Hematopoietic multipotent progenitor cell treated with erythropoietin and hydrocortisone succinate and interleukin-3 and kit ligand, for 15 days (in vitro differentiated cells): ENCODE results near the gene BMP8A.
"Not testable (repeated sequence)": the region's sequence is repeated elsewhere in the genome, so short reads cannot be mapped to it uniquely, and the experiment has no call there.

Experiments used
- DNase-seq: peaks from one replicate; pipeline ENCODE4 v3.0.0-alpha.2; 2015; ENCODE audit warnings: low spot score

BMP8A gene, protein sequence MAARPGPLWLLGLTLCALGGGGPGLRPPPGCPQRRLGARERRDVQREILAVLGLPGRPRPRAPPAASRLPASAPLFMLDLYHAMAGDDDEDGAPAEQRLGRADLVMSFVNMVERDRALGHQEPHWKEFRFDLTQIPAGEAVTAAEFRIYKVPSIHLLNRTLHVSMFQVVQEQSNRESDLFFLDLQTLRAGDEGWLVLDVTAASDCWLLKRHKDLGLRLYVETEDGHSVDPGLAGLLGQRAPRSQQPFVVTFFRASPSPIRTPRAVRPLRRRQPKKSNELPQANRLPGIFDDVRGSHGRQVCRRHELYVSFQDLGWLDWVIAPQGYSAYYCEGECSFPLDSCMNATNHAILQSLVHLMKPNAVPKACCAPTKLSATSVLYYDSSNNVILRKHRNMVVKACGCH

DNA sequence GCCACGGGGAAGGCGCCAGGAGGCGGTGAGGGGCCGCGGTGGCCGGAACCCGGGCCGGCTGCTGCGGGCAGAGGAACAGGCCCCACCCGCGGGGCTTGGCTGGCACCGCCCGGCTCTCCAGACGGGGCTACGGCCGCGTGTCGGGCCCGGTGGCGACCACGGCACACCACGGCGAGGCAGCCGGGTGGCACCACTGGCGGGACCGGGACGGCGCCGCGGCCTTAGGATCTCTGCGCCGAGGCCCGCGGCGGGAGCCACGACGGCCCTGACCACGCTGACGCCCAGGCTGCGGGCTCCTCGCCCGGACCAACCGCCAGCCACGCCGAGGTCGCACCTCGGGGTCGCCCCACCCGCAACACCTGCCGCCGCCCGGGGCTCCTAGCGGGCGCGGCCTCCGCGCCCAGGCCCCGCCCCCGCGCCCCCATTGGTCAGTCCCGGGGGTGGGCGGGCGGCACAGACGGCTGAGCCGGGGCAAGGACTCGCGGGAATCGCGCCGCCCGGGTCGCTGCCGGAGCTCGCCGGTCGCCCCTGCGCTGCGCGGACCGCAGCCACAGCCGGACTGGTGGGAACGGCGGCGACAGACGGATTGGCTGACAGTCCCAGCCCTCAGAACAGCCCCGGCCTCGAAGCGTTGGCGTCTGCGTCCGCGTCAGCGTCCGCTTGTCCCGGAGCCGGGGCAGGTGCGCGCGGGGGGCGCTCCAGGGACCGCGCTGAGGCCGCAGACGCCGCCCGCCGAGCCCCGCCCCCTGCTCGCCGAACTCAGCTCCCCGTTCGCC, at the start of gene BMP8A:
Gene BMP8A (plus strand): TSS at position 491 of the 776 bp plus-strand sequence. CDS start 356 bp downstream, outside the sequence.
- peak; percentile 23 for DNase-seq

DNA sequence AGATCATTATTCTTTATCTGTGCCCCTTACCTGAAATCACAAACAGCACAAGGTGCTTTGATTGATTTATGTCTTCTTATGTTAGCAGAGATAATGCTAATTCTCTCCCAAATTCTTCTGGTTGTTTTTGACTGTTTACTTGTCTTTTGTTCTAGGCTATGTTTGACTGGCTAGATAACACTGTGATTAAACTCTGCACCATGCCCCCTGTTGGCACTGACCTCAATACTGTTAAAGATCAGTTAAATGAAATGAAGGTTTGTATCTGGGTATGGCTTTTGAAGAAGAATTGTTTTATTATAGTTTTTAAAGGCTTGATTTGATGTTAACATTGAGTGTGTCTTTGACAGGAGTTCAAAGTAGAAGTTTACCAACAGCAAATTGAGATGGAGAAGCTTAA, 49.6 kb upstream of the BMP8A start:
- DNase-seq, result no peak

DNA sequence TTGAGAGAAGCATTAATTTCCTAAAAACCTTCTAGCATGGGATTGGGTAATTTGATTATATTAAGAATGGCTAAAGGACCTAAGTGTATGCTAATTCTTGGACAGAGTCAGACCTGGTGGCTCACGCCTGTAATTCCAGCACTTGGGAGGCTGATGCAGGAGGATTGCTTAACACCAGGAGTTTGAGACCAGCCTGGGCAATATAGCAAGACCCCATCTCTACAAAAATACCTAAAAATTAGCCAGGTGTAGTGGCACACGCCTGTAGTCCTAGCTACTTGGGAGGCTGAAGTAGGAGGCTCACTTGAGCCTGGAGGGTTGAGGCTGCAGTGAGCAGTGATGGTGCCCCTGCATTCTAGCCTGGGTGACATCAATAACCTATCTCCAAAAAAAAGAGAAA, 45.9 kb upstream of the BMP8A start:
- no peak for DNase-seq

DNA sequence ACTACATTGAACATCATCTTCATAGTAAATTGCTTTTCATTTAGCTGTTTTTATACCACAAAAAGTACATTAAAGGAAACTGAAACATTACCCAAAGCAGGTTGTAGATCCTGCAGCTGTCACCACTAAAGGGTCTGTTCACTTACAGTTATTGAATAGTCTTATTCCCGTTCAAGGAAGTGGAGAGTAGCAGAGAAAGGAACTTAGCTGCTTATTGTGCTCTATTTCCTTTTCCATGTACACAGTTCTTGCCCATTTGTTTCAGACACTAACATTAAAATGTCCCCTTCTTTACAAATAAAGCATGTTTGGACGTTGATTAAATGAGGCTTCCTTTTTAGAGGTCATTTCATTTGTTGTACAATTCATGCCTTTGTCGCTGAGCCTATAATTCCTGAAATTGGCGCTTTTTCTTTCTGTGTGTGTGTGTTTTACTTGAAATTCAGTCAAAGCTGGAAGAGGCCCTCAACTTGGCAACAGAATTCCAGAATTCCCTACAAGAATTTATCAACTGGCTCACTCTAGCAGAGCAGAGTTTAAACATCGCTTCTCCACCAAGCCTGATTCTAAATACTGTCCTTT, 44.4 kb upstream of the BMP8A start:
- DNase-seq, result no peak

DNA sequence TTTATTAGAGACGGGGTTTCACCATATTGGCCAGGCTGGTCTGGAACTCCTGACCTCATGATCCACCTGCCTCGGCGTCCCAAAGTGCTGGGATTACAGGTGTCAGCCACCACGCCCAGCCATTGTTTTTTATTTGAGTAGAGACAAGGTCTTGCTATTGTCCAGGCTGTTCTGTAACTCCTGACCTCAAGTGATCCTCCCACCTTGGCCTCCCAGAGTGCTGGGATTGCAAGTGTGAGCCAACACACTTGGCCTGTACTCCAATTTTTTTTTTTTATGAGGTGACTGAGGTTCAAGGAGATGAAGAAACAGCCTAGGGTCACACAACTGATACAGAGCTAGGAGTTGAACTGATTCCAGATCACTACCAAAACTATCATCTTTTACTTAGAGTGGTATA, 41.4 kb upstream of the BMP8A start:
- not testable (repeated sequence) for DNase-seq

DNA sequence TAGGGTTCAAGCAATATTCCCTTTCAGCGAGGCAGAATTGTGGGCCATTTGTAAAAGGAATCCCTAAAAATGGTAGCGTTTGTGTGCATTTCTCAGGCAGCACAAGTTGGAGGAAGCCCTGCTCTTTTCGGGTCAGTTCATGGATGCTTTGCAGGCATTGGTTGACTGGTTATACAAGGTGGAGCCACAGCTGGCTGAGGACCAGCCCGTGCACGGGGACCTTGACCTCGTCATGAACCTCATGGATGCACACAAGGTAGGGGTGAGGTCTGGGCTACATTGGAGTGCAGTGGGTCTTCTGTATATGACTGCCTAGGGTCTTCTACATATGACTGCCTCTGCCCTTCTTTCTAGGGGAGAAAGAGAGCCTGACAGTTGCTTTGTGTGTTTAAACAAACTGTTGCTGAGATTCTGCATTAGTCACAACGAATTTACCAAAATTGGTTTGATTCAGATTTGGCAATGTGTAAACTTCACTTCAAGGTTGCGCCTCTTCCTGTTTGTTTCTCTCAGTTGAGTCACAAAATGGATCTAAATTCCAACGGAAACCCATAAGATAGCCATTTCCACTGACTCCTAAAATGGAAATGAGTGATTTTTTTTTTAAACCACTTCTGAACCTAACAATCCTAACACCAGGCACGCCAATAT, 40.4 kb upstream of the BMP8A start:
- no peak for DNase-seq

DNA sequence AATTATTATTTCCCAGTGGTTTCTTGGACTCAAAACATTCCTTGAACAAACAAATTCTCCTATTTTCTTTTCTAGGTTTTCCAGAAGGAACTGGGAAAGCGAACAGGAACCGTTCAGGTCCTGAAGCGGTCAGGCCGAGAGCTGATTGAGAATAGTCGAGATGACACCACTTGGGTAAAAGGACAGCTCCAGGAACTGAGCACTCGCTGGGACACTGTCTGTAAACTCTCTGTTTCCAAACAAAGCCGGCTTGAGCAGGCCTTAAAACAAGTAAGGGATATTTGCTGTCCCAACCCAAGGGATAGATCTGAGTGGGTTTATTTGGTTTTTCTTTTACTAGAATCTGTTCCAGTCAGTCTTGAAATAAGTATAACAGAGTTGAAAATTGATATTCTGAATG, 39.4 kb upstream of the BMP8A start:
- no peak for DNase-seq

DNA sequence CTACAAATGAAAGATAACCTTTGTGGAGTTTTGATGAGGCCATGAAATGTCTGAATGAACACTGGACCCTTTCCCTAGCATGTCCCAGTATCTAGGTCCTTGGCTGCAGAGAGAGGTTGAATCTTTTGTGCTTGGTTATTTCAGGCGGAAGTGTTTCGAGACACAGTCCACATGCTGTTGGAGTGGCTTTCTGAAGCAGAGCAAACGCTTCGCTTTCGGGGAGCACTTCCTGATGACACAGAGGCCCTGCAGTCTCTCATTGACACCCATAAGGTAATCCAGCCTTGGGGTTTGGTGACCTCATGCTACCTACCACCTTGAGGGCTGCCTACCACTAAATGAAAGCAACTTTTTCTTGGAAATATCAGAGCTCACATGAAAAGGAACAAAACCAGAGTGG, 38.9 kb upstream of the BMP8A start:
- DNase-seq, result no peak

DNA sequence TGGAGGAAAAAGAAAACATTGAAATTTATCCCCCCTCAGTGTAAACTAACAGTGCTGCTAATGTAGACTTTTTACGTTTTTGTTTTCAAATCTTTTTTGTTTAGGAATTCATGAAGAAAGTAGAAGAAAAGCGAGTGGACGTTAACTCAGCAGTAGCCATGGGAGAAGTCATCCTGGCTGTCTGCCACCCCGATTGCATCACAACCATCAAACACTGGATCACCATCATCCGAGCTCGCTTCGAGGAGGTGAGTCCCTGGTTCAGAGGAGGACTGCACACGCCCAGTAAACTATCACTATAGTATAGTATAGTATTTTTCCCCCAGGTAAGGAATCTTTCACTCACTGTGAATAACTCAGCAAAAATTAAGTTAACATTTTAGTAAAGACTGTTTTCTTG, 37.8 kb upstream of the BMP8A start:
- DNase-seq, result no peak

DNA sequence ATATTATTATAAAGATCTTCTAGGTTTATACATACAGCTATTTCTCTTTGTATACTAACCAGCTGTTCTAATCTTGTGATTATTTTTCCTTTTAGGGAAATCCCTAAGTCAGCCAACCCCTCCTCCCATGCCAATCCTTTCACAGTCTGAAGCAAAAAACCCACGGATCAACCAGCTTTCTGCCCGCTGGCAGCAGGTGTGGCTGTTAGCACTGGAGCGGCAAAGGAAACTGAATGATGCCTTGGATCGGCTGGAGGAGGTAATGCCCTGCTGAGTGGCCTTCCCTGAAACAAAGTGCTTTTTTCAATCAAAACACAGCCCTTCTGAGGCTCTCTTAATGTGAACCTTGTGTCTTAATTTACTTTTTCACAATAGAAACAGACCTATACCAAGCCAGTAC, 32.4 kb upstream of the BMP8A start:
- DNase-seq, result no peak

DNA sequence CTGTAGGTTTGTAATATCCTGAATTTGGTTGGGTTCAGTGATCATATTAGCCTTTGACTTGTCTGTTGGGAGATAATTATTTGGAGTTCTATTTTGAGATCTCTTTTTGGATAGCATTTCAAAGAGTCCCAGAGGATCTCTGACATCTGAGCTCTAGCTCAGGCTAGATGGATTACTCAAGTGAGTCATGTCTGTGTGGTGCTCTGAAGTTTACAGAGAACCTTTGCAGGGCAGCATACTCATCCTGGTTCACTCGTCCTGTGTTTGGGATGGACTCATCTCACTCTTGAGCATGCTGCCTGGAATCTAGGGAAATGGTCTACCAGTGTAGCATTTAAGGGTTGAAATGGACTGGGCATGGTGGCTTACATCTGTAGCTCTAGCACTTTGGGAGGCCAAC, 29.4 kb upstream of the BMP8A start:
- no peak for DNase-seq

DNA sequence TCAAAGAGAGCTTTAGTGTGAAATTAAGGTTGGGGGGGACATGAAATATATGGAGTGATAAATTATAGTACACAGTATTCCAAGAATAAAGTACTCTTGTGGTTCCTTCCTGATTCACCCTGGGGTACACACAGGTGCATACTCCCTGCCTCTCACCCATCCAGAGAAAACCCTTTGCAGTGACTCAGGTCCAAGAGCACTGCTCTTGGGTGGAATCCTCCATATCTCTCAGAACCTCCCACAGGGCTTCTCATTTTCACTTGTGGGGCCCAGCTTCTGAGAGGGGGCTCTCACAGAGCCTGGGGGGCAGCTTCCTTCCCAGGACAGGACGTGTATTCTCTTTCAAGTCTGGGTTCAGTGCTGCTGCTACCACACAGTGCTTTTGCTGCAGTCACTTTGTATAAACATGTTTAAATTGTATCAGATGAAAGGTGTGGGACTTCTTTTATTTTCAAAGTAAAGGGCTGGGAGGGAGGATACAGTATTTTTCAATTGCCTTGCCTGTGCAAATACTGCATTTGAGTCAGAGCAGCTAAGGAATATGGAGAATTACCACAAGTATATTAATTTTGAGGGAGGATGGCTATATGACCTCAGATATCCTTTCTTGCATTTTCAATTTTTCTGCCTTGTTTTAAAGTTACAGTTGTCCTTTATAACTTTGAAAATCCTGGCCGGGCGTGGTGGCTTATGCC, 24.9 kb upstream of the BMP8A start:
- no peak for DNase-seq

DNA sequence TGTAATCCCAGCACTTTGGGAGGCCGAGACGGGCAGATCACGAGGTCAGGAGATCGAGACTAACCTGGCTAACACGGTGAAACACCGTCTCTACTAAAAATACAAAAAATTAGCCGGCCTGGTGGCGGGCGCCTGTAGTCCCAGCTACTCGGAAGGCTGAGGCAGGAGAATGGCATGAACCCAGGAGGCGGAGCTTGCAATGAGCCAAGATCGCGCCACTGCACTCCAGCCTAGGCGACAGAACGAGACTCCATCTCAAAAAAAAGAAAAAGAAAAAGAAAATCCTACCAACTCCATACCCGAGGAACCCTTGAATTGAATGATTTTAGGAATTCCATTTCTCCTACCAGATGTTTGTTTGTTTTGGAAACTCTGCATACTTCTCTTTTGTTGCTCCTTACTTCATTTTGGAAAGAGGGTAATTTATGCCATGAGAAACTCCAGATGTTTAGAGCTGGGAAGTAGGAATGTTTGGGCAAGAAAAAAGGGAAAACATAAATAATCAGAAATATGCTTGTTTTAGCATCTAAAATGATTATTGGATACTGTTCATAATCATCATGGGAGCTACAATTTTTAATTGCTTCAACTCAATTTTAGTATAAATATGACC, 24.2 kb upstream of the BMP8A start:
- not testable (repeated sequence) for DNase-seq

DNA sequence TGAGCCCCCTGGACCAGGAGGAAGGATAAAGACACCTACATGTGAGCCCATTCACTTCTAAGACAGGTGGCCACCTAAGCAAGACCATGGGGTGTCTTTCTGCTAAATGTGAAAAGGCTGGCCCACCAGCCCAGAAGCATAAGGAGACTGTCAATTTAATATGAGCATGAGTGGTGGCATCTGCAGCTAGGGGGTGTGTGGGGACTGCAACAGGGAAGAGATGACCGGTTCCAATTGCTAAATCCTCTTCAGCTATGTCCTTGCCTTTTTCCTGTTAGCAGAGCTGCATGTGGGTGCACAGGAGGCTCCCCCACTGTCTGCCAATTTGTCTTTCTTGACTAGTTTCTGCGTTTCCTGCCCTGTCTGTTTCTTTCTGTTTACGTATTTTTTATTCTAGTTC, 22.3 kb upstream of the BMP8A start:
- DNase-seq, result no peak

DNA sequence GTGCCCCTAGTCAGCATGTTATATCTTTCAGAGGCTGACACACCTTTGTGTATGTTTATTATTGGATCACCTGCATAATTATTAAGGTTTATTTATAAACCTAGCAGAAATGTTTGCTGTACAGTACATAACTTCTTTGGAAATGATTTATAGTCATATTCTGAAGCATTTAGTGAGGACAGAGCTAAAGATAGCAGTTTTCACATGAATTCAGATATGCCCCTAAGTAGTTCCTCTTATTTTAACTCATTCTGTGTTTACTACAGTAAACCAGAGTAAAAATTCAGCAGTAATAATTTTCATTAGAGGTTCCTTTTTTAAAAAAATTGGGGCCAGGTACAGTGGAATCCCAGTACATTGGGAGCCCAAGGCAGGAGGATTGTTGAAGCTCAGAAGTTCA, 21.4 kb upstream of the BMP8A start:
- no peak for DNase-seq

DNA sequence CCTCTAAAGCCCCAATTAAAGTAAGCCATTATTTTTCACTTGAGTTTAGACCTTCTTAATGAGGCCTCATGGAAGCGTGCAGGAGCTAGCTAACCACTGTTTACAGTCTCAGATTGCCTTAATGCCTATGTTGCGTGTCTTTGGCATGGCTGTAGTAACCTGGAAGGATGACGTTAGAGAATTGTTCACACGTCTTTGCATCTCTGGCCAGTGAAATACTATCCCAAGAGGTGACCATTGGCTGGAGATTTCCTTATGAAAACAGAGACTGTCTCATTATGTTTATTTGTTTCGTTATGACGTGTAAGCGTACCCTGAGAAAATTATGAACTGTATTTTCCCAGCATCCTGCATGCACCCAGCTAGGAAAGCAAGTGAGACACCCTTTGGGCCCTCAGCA, 18.6 kb upstream of the BMP8A start:
- DNase-seq, result no peak

DNA sequence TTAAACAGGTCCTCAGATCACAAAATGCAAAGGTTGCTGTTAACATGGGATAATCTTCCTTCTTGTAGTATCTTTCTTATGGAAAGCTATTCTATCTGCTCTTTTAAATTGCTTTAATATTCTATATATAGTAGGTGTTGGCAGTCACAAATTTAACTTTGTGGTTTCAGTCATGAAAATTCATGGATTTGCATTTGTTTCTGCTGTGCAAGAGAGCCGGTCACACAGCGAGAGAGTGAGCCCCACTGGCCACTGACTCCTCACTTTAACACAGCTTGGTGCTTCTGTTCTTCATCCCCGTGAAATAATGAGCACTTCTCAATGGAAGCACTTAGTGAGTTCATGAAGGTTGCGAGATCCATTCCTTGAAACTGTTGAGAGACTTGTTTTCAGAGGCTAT, 18.1 kb upstream of the BMP8A start:
- no peak for DNase-seq

DNA sequence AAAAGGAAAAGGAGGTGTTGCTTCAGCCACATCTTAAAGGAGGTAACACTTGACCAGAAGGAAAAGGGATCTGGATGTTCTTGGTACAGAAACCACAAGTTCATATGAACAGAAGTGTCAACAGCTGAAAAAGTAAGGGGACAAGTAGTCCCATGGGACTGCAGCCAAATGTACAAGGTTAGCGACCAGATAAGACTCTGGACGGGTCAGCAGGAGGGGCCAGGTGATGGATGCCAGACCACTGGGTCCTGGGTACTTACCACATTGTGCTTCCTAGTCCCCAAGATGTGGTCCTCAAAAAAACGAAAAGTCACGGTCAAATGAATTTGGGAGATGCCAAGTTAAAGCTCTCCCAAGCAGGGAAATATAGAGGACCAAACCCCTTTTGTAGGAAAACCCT, 16.6 kb upstream of the BMP8A start:
- no peak for DNase-seq

DNA sequence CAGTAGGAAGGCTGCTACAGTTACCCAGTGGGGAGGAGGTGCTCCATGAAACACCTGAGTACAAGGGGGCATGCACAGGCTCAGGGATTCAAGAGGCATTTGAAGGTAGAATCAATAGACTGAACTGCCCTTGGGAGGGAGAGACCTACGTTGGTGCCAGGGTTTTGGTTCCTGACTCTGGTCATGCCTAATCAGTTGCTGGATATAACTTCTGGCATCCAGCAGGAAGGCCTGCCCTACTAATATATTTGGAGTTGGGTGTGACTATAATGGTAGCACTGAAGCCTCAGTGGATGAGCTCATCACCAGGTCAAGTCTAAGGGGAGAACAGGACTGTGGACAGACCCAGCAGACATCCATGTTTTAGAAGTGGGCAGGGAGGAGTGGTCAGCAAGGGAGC, 15.9 kb upstream of the BMP8A start:
- DNase-seq, result not testable (repeated sequence)

DNA sequence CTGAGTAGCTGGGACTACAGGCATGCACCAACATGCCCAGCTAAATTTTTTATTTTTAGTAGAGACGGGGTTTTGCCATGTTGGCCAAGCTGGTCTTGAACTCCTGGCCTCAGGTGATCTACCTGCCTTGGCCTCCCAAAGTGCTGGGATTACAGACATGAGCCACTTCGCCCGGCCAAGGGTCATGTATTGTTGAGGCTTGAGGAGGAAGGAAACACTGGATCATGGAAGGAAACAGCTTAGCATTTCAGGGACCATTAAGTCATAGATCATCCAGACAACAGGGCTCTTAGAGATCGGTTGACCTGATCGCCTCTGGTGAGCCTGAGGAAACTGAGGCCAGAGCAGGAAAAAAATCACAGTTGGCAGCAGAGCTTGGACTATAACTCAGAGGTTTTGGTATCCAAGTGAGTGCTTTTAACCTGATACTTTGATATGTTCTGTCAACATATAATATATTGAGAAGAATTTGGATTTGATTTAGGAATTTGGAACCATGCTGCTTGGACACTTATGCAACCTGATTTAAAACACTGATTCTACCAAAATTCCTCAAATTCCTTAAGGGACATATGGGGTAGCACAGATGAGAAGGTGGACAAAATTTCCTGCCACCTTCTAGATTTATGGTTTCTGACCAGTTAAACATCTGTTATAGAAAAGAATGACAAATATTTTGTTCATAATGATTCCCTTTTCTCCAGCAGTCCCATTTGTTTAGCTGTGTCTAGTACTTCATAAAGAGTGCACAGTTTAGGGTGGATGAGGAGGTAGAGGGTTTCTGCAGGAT, 13.1 kb upstream of the BMP8A start:
- no peak for DNase-seq

DNA sequence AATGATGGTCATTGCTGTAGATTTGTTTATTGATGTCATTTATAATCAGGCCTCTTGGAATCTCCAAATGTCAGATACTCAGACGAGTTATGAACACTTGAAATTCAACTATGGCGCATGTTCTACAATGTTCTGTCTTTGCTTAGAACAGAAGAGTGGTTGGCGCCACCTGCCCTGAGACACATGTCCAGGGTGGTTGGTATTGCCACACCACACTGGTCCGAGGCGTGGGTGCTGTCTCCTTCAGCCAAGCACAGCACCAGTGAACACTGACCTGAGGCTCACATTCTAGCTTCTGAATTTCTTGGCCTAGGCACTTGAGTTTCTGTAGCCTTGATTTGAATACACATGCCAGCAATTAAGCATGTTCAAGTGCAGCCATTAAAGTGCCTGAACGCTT, 10.1 kb upstream of the BMP8A start:
- DNase-seq, result no peak
